CD4-positive, alpha-beta memory T cell (primary cell): Measurements from ENCODE around the gene ATAD3A. TPM values are rescaled to one million over a fixed set of nuclear protein-coding genes. Genes with fewer than 3 reads are reported as not detected.
A peak's percentile ranks its signal among the peaks of the same experiment; 100 is the strongest.
"Not testable (repeated sequence)": the region's sequence is repeated elsewhere in the genome, so short reads cannot be mapped to it uniquely, and the experiment has no call there.

Experiments
- CTCF ChIA-PET: fragments of 350-600 bp; sonication (Branson Sonifier 250); formaldehyde crosslinking; loops from one replicate; lab custom pipeline; 2021; ENCODE audit warnings: inconsistent platforms; ENCODE audit not compliant: partially characterized antibody; lab: Charles Lee
- POLR2A ChIA-PET: fragments of 350-600 bp; sonication (Branson Sonifier 250); formaldehyde crosslinking; loops from one replicate; lab custom pipeline; 2021; ENCODE audit not compliant: partially characterized antibody; lab: Charles Lee
- DNase-seq, 5 donors: peaks; one replicate each; pipeline versions ENCODE4 v3.0.0 to v3.0.0-alpha.2; 2020 to 2022; ENCODE audit warnings: mixed read lengths in 1 of 5
- H3K27ac ChIP-seq: one replicate; pipeline ENCODE4 v1.7.0; 2013; ENCODE audit warnings: low read depth, low read length
- H3K27me3 ChIP-seq: 2 replicates; pipeline ENCODE4 v1.7.0; 2013; ENCODE audit warnings: mild to moderate bottlenecking, low read length, moderate library complexity; ENCODE audit not compliant: insufficient read depth
- H3K36me3 ChIP-seq: 2 replicates; pipeline ENCODE4 v1.7.0; 2013; ENCODE audit warnings: mild to moderate bottlenecking, low read length, moderate library complexity; ENCODE audit not compliant: insufficient read depth
- H3K4me1 ChIP-seq: 2 replicates; pipeline ENCODE4 v1.7.0; 2013; ENCODE audit warnings: mild to moderate bottlenecking, low read length, moderate library complexity; ENCODE audit not compliant: insufficient read depth
- H3K4me3 ChIP-seq, 2 donors: one replicate each; pipeline ENCODE4 v1.7.0; 2013; ENCODE audit warnings: low read length in 2 of 2, mild to moderate bottlenecking in 1 of 2
- H3K9me3 ChIP-seq, 2 donors: one replicate each; pipeline ENCODE4 v1.7.0; 2013; ENCODE audit warnings: low read length in 2 of 2, control low read depth in 1 of 2; ENCODE audit not compliant: control insufficient read depth in 1 of 2
- H3K27ac Mint-ChIP-seq, 7 donors: one replicate each; pipeline ENCODE4 v1.8.0; 2020 to 2021; ENCODE audit warnings: mixed read lengths in 7 of 7, mild to moderate bottlenecking in 6 of 7, inconsistent platforms in 3 of 7, moderate library complexity in 3 of 7
- H3K27me3 Mint-ChIP-seq, 2 donors: one replicate each; pipeline ENCODE4 v1.8.0; 2020 to 2021; ENCODE audit warnings: mixed read lengths in 2 of 2
- H3K36me3 Mint-ChIP-seq, 2 donors: one replicate each; pipeline ENCODE4 v1.8.0; 2020 to 2021; ENCODE audit warnings: mixed read lengths in 2 of 2, inconsistent platforms in 1 of 2, mild to moderate bottlenecking in 1 of 2
- H3K4me1 Mint-ChIP-seq, 4 donors: one replicate each; pipeline ENCODE4 v1.8.0; 2020 to 2021; ENCODE audit warnings: mixed read lengths in 4 of 4, mild to moderate bottlenecking in 1 of 4
- H3K4me3 Mint-ChIP-seq, 8 donors: one replicate each; pipeline ENCODE4 v1.8.0; 2020 to 2021; ENCODE audit warnings: mixed read lengths in 8 of 8, mild to moderate bottlenecking in 7 of 8, moderate library complexity in 6 of 8, inconsistent platforms in 3 of 8
- H3K9me3 Mint-ChIP-seq, 8 donors: one replicate each; pipeline ENCODE4 v1.8.0; 2020 to 2021; ENCODE audit warnings: mixed read lengths in 8 of 8, mild to moderate bottlenecking in 5 of 8, inconsistent platforms in 3 of 8, moderate library complexity in 1 of 8
- intact Hi-C: fragments of 100-400 bp; cut with micrococcal nuclease; formaldehyde crosslinking; loops from one replicate; pipeline ENCODE4 v1.15.1; 2023
- polyA plus RNA-seq, 2 donors: library from polyadenylated mRNA; unstranded; fragments of 300-500 nt; fragmentation: Illumina TruSeq; gene quantifications; one replicate each; pipeline ENCODE4 v1.2.3, GENCODE V29; 2021
- total RNA-seq, 2 experiments: library from RNA; stranded (reverse); gene quantifications; one replicate each; pipeline ENCODE4 v1.2.3, GENCODE V29; 2021

The ATAD3A gene
- total and polyA plus RNA-seq, 4 experiments from 2014 or later, result 9.5 to 24.7 (median 17.6) TPM

GRCh38 chr1:1508775-1509464, 3.0 kb upstream of the ATAD3A start:
- H3K4me3 Mint-ChIP-seq, DNase-seq, H3K27me3 ChIP-seq, intact Hi-C loops, H3K4me3 ChIP-seq, H3K36me3 Mint-ChIP-seq, H3K27me3 Mint-ChIP-seq, H3K27ac ChIP-seq, H3K9me3 Mint-ChIP-seq, H3K4me1 ChIP-seq, H3K9me3 ChIP-seq, H3K36me3 ChIP-seq, POLR2A ChIA-PET, CTCF ChIA-PET, H3K27ac Mint-ChIP-seq: not testable (repeated sequence)
- H3K4me1 Mint-ChIP-seq, result peaks cover 12 to 30% (median 19%) of the 10 kb centered on the region in 4 donors

- H3K27ac ChIP-seq, H3K9me3 ChIP-seq, H3K4me1 ChIP-seq, CTCF ChIA-PET, H3K4me3 ChIP-seq, DNase-seq, H3K36me3 Mint-ChIP-seq, H3K27me3 Mint-ChIP-seq, H3K27me3 ChIP-seq, POLR2A ChIA-PET, H3K36me3 ChIP-seq, intact Hi-C loops, H3K9me3 Mint-ChIP-seq, H3K4me3 Mint-ChIP-seq, H3K27ac Mint-ChIP-seq: not testable (repeated sequence)
- H3K4me1 Mint-ChIP-seq, result peaks cover 12 to 31% (median 20%) of the 10 kb centered on the region in 4 donors
Observed at GRCh38 chr1:1509465-1509850, 2.5 kb upstream of the ATAD3A start.

GRCh38 chr1:1510912-1511532, 940 bp upstream of the ATAD3A start:
- Mint-ChIP-seq H3K4me1 (peaks cover 5 to 19% (median 11%) of the 10 kb centered on the region in 4 donors), H3K27ac (peak overlapping the region; percentile 86 to 97 (median 93)), H3K9me3 (peaks cover 0 to 5% (median 0%) of the 10 kb centered on the region in 8 donors), H3K36me3 (peaks cover 0 to 5% of the 10 kb centered on the region in 2 donors), H3K4me3 (peak overlapping the region; percentile 82 to 93 (median 92)), H3K27me3 (no peaks in the 10 kb centered on the region)
- Histone ChIP-seq H3K27ac (peak overlapping the region; percentile 94), H3K36me3 (no peaks in the 10 kb centered on the region), H3K4me3 (peak overlapping the region; percentile 57 to 91), H3K27me3 (no peaks in the 10 kb centered on the region), H3K9me3 (no peaks in the 10 kb centered on the region), H3K4me1 (peaks cover 6% of the 10 kb centered on the region)
- intact Hi-C loops, result loop anchor here (2.0 kb wide), 1 partner anchor 40 kb away; the partner anchor contains the start of gene ATAD3B
- DNase-seq, result no peak
- ChIA-PET POLR2A (interaction anchor here (0.6 to 1.9 kb wide), 2 partner anchors 104 to 135 kb away, joined by 3 to 8 read pairs; partner anchors contain the start of gene MIB2), CTCF (no interaction called here)

- H3K4me1 ChIP-seq, H3K27ac ChIP-seq, H3K4me3 ChIP-seq, H3K27me3 Mint-ChIP-seq, POLR2A ChIA-PET, H3K36me3 Mint-ChIP-seq, H3K27me3 ChIP-seq, H3K9me3 Mint-ChIP-seq, CTCF ChIA-PET, H3K9me3 ChIP-seq, H3K36me3 ChIP-seq: not testable (repeated sequence)
- Mint-ChIP-seq H3K27ac (peak overlapping the region in 1 of 7 donors; percentile 48), H3K4me3 (peak overlapping the region; percentile 57 to 81 (median 70)), H3K4me1 (peaks cover 5 to 19% (median 11%) of the 10 kb centered on the region in 4 donors)
- peak in 4 of 5 donors; percentile 24 to 26 (median 25) for DNase-seq
- intact Hi-C loops, result loop anchor here (2.0 kb wide), 1 partner anchor 62 kb away; the partner anchor contains the start of gene SSU72
Observed at GRCh38 chr1:1512425-1512824, 463 bp downstream of the ATAD3A start.

- POLR2A ChIA-PET, H3K9me3 ChIP-seq, H3K4me3 ChIP-seq, H3K27ac ChIP-seq, H3K27me3 ChIP-seq, H3K36me3 ChIP-seq, CTCF ChIA-PET, H3K27me3 Mint-ChIP-seq, H3K9me3 Mint-ChIP-seq, DNase-seq, H3K4me1 ChIP-seq: not testable (repeated sequence)
- Mint-ChIP-seq H3K4me3 (peak overlapping the region; percentile 27 to 76 (median 66)), H3K4me1 (peaks cover 5 to 19% (median 13%) of the 10 kb centered on the region in 4 donors), H3K27ac (peak overlapping the region in 2 of 7 donors; percentile 46 to 79), H3K36me3 (peaks cover 10 to 12% of the 10 kb centered on the region in 2 donors)
- intact Hi-C loops, result loop anchor here (2.0 kb wide), 1 partner anchor 61 kb away; the partner anchor contains the start of gene SSU72
Observed at GRCh38 chr1:1513675-1514074, 1.7 kb downstream of the ATAD3A start.

GRCh38 chr1:1514376-1514775, 2.4 kb downstream of the ATAD3A start:
- H3K4me3 ChIP-seq, H3K27ac ChIP-seq, CTCF ChIA-PET, H3K27me3 Mint-ChIP-seq, POLR2A ChIA-PET, H3K4me3 Mint-ChIP-seq, H3K27ac Mint-ChIP-seq, H3K4me1 ChIP-seq, H3K9me3 ChIP-seq, intact Hi-C loops, H3K27me3 ChIP-seq, H3K36me3 ChIP-seq, H3K9me3 Mint-ChIP-seq, DNase-seq: not testable (repeated sequence)
- peaks cover 11 to 12% of the 10 kb centered on the region in 2 donors for H3K36me3 Mint-ChIP-seq
- peaks cover 5 to 19% (median 13%) of the 10 kb centered on the region in 4 donors for H3K4me1 Mint-ChIP-seq

- H3K4me1 ChIP-seq, H3K36me3 ChIP-seq, DNase-seq, H3K9me3 Mint-ChIP-seq, intact Hi-C loops, H3K27ac ChIP-seq, H3K27me3 ChIP-seq, CTCF ChIA-PET, H3K4me3 ChIP-seq, H3K4me3 Mint-ChIP-seq, POLR2A ChIA-PET, H3K27ac Mint-ChIP-seq, H3K27me3 Mint-ChIP-seq, H3K9me3 ChIP-seq: not testable (repeated sequence)
- Mint-ChIP-seq H3K4me1 (peaks cover 0 to 12% (median 5%) of the 10 kb centered on the region in 4 donors), H3K36me3 (peaks cover 11 to 14% of the 10 kb centered on the region in 2 donors)
Observed at GRCh38 chr1:1516923-1517322, 5.0 kb downstream of the ATAD3A start.
